ENCODE measurements around the gene OR1E1. TPM values are rescaled to one million over a fixed set of nuclear protein-coding genes. Genes with fewer than 3 reads are reported as not detected.
"Not testable (repeated sequence)": the region's sequence is repeated elsewhere in the genome, so short reads cannot be mapped to it uniquely, and the experiment has no call there.

OR1E1 gene
- total and polyA plus RNA-seq, 9 donors: not detected

DNA sequence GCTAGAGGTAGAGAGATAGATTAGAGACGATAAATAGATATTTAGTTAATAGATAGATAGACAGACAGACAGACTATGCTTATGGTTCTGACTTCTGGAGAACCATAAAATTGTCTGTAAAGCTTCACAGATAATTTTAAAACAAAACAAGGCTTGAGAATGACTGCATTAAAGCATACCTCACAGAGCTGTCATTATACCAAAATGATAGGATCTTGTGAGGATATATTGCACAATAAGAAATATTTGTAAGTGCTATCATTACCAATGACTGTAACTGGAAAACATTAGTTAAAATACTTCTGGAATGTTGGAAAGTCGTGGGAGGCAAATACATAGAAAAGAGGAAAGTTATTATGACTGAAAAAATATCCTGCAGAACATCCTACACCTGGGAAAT, 3.6 kb upstream of the OR1E1 start:
- Histone ChIP-seq H3K4me3 (no peak overlapping the region), H3K9me3 (no peaks in the 10 kb centered on the region), H3K4me1 (ENCODE audit: insufficient read depth) (no peaks in the 10 kb centered on the region), H3K36me3 (no peaks in the 10 kb centered on the region), H3K27me3 (no peaks in the 10 kb centered on the region), H3K27ac (no peak overlapping the region)
- intact Hi-C loops (cut with DNase I): no loop called here
- no peak for DNase-seq
- TF ChIP-seq, protein P1, sequence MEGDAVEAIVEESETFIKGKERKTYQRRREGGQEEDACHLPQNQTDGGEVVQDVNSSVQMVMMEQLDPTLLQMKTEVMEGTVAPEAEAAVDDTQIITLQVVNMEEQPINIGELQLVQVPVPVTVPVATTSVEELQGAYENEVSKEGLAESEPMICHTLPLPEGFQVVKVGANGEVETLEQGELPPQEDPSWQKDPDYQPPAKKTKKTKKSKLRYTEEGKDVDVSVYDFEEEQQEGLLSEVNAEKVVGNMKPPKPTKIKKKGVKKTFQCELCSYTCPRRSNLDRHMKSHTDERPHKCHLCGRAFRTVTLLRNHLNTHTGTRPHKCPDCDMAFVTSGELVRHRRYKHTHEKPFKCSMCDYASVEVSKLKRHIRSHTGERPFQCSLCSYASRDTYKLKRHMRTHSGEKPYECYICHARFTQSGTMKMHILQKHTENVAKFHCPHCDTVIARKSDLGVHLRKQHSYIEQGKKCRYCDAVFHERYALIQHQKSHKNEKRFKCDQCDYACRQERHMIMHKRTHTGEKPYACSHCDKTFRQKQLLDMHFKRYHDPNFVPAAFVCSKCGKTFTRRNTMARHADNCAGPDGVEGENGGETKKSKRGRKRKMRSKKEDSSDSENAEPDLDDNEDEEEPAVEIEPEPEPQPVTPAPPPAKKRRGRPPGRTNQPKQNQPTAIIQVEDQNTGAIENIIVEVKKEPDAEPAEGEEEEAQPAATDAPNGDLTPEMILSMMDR (IDR thresholded peaks at IDR 0.05): no peak
- TF ChIP-seq POLR2A (IDR thresholded peaks at IDR 0.05) (no peak), EP300 (IDR thresholded peaks at IDR 0.05) (no peak)
- WGBS, 3 donors: 49 to 60% (median 51%) methylated on average over 2 of the region's 2 CpGs

DNA sequence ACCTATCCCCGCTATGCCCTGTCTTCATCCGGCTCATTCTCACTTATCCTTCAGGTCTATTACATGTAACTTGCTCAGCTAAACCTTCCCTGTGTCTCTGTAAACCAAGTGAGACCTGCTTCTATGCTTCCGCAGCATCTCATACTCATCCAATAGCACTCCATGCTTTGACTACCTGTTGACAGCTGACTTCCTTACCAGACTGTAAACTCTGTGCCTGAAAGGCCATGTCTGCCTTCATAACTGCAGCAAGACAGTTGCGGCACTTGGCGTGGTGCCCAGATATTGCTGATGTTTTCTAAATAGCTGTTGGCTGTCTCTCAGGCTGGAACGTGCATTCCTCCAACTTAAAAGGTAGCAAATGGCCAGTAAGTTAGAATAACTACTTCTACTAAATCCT, 1.8 kb upstream of the OR1E1 start:
- intact Hi-C loops (cut with DNase I): no loop called here
- Histone ChIP-seq H3K4me3 (no peak overlapping the region), H3K27me3 (no peaks in the 10 kb centered on the region), H3K36me3 (no peaks in the 10 kb centered on the region), H3K4me1 (ENCODE audit: insufficient read depth) (no peaks in the 10 kb centered on the region), H3K9me3 (no peaks in the 10 kb centered on the region), H3K27ac (no peak overlapping the region)
- no peak for DNase-seq
- TF ChIP-seq POLR2A (IDR thresholded peaks at IDR 0.05): no peak
- TF ChIP-seq, protein P1 (IDR thresholded peaks at IDR 0.05): no peak
- no peak for TF ChIP-seq EP300 (IDR thresholded peaks at IDR 0.05)
- 37 to 51% (median 38%) methylated on average over 6 of the region's 6 CpGs for WGBS, 3 donors

DNA sequence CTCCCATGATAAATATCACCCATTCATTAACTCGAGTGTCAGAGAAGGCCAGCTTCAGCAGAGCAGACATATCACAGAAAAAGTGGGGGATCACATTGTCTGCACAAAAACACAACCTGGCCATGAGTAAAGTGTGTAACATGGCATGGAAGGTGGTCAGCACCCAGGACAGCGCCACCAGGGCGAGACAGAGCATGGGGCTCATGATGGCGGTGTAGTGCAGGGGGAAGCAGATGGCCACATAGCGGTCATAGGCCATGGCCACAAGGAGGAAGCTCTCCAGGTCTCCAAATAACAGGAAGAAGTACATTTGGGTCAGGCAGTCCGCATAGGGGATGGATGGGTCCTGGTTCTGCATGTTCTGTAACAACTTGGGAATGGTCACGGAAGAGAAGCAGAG, 409 bp downstream of the OR1E1 start:
- not testable (repeated sequence) for H3K4me3 ChIP-seq

DNA sequence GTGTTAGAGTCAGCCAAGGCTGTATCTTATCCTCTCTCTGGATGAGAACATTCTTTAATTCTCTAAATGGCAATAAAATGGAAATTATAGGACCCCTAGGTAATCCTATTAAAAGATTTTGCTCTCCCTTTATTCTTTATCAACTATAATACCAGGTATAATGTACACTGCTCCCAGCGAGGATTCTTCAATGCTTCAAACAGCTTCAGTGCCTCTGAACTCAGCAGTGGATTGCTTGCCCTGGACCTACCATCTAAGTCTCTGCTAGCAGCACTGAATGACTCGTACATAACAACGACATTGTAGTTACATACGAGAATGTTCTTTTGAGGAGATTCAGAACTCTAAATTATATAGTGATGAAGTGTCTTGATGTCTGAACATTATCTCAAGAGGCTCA, 8.4 kb downstream of the OR1E1 start:
- no peaks in the 10 kb centered on the region for H3K4me1 ChIP-seq (ENCODE audit: insufficient read depth)
- DNase-seq: no peak
- H3K27ac ChIP-seq: no peak overlapping the region
- no peak for TF ChIP-seq POLR2A (IDR thresholded peaks at IDR 0.05)
- TF ChIP-seq EP300 (IDR thresholded peaks at IDR 0.05): no peak
- TF ChIP-seq, protein P1 (IDR thresholded peaks at IDR 0.05): no peak
- no peaks in the 10 kb centered on the region for H3K36me3 ChIP-seq
- H3K9me3 ChIP-seq: no peaks in the 10 kb centered on the region
- no peak overlapping the region for H3K4me3 ChIP-seq
- intact Hi-C loops (cut with DNase I): no loop called here
- 61 to 65% (median 63%) methylated on average over 4 of the region's 4 CpGs for WGBS, 3 donors
- H3K27me3 ChIP-seq: no peaks in the 10 kb centered on the region

More for the DNA sequence above, 409 bp downstream of the OR1E1 start:
- H3K36me3 ChIP-seq; DNase-seq; H3K4me1 ChIP-seq (ENCODE audit: insufficient read depth); H3K27me3 ChIP-seq; H3K9me3 ChIP-seq; intact Hi-C loops (cut with DNase I); H3K27ac ChIP-seq: not testable (repeated sequence)
- WGBS, 3 donors: 38 to 44% (median 41%) methylated on average over 7 of the region's 7 CpGs

DNA sequence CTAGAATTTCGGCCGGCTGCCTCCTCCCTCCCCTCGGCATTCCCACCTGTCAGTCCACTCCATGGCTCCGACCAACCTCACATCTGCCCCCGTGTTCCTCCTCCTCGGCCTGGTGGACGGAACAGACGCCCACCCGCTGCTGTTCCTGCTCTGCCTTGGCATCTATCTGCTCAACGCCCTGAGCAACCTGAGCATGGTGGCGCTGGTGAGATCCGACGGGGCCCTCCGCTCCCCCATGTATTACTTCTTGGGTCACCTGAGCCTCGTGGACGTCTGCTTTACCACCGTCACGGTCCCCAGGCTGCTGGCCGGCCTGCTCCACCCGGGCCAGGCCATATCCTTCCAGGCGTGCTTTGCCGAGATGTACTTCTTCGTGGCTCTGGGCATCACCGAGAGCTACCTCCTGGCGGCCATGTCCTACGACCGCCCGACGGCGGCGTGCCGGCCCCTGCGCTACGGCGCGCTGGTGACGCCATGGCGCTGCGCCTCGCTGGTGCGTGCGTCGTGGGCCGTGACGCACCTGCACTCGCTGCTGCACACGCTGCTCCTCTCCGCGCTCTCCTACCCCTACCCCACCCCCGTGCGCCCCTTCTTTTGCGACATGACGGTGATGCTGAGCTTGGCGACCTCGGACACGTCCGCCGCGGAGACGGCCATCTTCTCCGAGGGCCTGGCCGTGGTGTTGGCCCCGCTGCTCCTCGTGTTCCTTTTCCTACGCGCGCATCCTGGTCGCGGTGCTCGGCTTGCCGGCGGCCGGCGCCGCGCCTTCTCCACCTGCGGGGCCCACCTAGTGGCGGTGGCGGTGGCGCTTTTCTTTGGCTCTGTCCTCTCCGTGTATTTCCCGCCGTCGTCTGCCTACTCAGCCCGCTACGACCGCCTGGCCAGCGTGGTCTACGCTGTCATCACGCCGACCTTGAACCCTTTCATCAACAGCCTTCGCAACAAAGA, 12.1 kb downstream of the OR1E1 start, which contains the start of gene OR3A2:
Gene OR3A2 (minus strand): TSS at position 440 of the 948 bp plus-strand sequence.
- intact Hi-C loops (cut with DNase I): no loop called here
- Histone ChIP-seq H3K9me3 (no peaks in the 10 kb centered on the region), H3K36me3 (no peaks in the 10 kb centered on the region), H3K4me3 (no peak within 1 kb of the TSS), H3K27me3 (no peaks in the 10 kb centered on the region), H3K27ac (no peak within 1 kb of the TSS), H3K4me1 (ENCODE audit: insufficient read depth) (no peaks in the 10 kb centered on the region)
- TF ChIP-seq EP300 (IDR thresholded peaks at IDR 0.05) (no peak), POLR2A (IDR thresholded peaks at IDR 0.05) (no peak)
- TF ChIP-seq, protein P1 (IDR thresholded peaks at IDR 0.05): no peak
- WGBS, 3 donors: 21 to 40% (median 27%) methylated on average over 75 to 92 of the region's 92 CpGs
- no peak for DNase-seq
